ENCODE data around the gene ARVCF.

ARVCF gene

GRCh38 chr22:19957445-19957844 is 59.2 kb downstream of the ARVCF start:
- DNase-seq (ENCODE audit: insufficient read length, low spot score) (no peak), FAIRE-seq (no peak)
- no peak for TF ChIP-seq POU2F2 (IDR thresholded peaks at IDR 0.05; ENCODE audit: low read depth, low read length)
- TF ChIP-seq POLR2A (IDR thresholded peaks at IDR 0.05; ENCODE audit: low read depth, low read length): no peak
- no peak for TF ChIP-seq SPI1 (IDR thresholded peaks at IDR 0.05; ENCODE audit: low read depth, low read length)

- FAIRE-seq: no peak
- DNase-seq (ENCODE audit: insufficient read length, low spot score): no peak
- TF ChIP-seq TAF1 (IDR thresholded peaks at IDR 0.05; ENCODE audit: low read depth, low read length) (no peak), PAX5 (IDR thresholded peaks at IDR 0.05; ENCODE audit: insufficient read depth, low read length, severe bottlenecking) (no peak), POLR2AphosphoS5 (IDR thresholded peaks at IDR 0.05; ENCODE audit: low read depth, low read length) (no peak), POU2F2 (IDR thresholded peaks at IDR 0.05; ENCODE audit: low read depth, low read length) (no peak), SPI1 (IDR thresholded peaks at IDR 0.05; ENCODE audit: low read depth, low read length) (no peak), POLR2A (IDR thresholded peaks at IDR 0.05; ENCODE audit: low read depth, low read length) (no peak)
Measured at GRCh38 chr22:19955241-19956128, 61.1 kb downstream of the ARVCF start.

- DNase-seq (ENCODE audit: insufficient read length, low spot score) (no peak), FAIRE-seq (no peak)
- TF ChIP-seq POLR2A (IDR thresholded peaks at IDR 0.05; ENCODE audit: low read depth, low read length) (no peak), POLR2AphosphoS5 (IDR thresholded peaks at IDR 0.05; ENCODE audit: low read depth, low read length) (no peak), POU2F2 (IDR thresholded peaks at IDR 0.05; ENCODE audit: low read depth, low read length) (no peak), PAX5 (IDR thresholded peaks at IDR 0.05; ENCODE audit: insufficient read depth, low read length, severe bottlenecking) (no peak), TAF1 (IDR thresholded peaks at IDR 0.05; ENCODE audit: low read depth, low read length) (no peak), SPI1 (IDR thresholded peaks at IDR 0.05; ENCODE audit: low read depth, low read length) (no peak)
Measured at GRCh38 chr22:19951346-19951745, 65.3 kb downstream of the ARVCF start.

- FAIRE-seq (no peak), DNase-seq (ENCODE audit: insufficient read length, low spot score) (no peak)
- TF ChIP-seq TAF1 (IDR thresholded peaks at IDR 0.05; ENCODE audit: low read depth, low read length) (no peak), POLR2AphosphoS5 (IDR thresholded peaks at IDR 0.05; ENCODE audit: low read depth, low read length) (no peak), PAX5 (IDR thresholded peaks at IDR 0.05; ENCODE audit: insufficient read depth, low read length, severe bottlenecking) (no peak), POLR2A (IDR thresholded peaks at IDR 0.05; ENCODE audit: low read depth, low read length) (no peak), SPI1 (IDR thresholded peaks at IDR 0.05; ENCODE audit: low read depth, low read length) (no peak), POU2F2 (IDR thresholded peaks at IDR 0.05; ENCODE audit: low read depth, low read length) (no peak)
Measured at GRCh38 chr22:19948057-19948760, 68.4 kb downstream of the ARVCF start.

- no peak for TF ChIP-seq PAX5 (IDR thresholded peaks at IDR 0.05; ENCODE audit: insufficient read depth, low read length, severe bottlenecking)
- no peak for TF ChIP-seq POLR2A (IDR thresholded peaks at IDR 0.05; ENCODE audit: low read depth, low read length)
- no peak for TF ChIP-seq TAF1 (IDR thresholded peaks at IDR 0.05; ENCODE audit: low read depth, low read length)
- no peak for TF ChIP-seq SPI1 (IDR thresholded peaks at IDR 0.05; ENCODE audit: low read depth, low read length)
- TF ChIP-seq POU2F2 (IDR thresholded peaks at IDR 0.05; ENCODE audit: low read depth, low read length): no peak
- no peak for TF ChIP-seq POLR2AphosphoS5 (IDR thresholded peaks at IDR 0.05; ENCODE audit: low read depth, low read length)
- DNase-seq (ENCODE audit: insufficient read length, low spot score) (no peak), FAIRE-seq (no peak)
Measured at GRCh38 chr22:19943082-19944026, 73.3 kb downstream of the ARVCF start.

- TF ChIP-seq TAF1 (IDR thresholded peaks at IDR 0.05; ENCODE audit: low read depth, low read length): no peak
- no peak for TF ChIP-seq POLR2A (IDR thresholded peaks at IDR 0.05; ENCODE audit: low read depth, low read length)
- no peak for TF ChIP-seq POU2F2 (IDR thresholded peaks at IDR 0.05; ENCODE audit: low read depth, low read length)
- peak; percentile 84 for TF ChIP-seq SPI1 (IDR thresholded peaks at IDR 0.05; ENCODE audit: low read depth, low read length)
- TF ChIP-seq POLR2AphosphoS5 (IDR thresholded peaks at IDR 0.05; ENCODE audit: low read depth, low read length): no peak
- no peak for TF ChIP-seq PAX5 (IDR thresholded peaks at IDR 0.05; ENCODE audit: insufficient read depth, low read length, severe bottlenecking)
- FAIRE-seq (no peak), DNase-seq (ENCODE audit: insufficient read length, low spot score) (no peak)
Measured at GRCh38 chr22:19942157-19943081, 74.2 kb downstream of the ARVCF start.

GRCh38 chr22:19941365-19942082 is 75.1 kb downstream of the ARVCF start, which contains the start of the genes COMT and TXNRD2:
TSS of gene COMT (plus strand) at chr22:19941772. CDS start at chr22:19962527, 20,755 bp downstream.
TSS of gene TXNRD2 (minus strand) at chr22:19941818. CDS start at chr22:19941803, 15 bp downstream.
- TF ChIP-seq PAX5 (IDR thresholded peaks at IDR 0.05; ENCODE audit: insufficient read depth, low read length, severe bottlenecking) (no peak), TAF1 (IDR thresholded peaks at IDR 0.05; ENCODE audit: low read depth, low read length) (peak; percentile 79; the same call in 1 of the 2 replicates), SPI1 (IDR thresholded peaks at IDR 0.05; ENCODE audit: low read depth, low read length) (no peak), POLR2AphosphoS5 (IDR thresholded peaks at IDR 0.05; ENCODE audit: low read depth, low read length) (0 out of 2 replicates have a peak, but pooled peaks have one; percentile 44), POU2F2 (IDR thresholded peaks at IDR 0.05; ENCODE audit: low read depth, low read length) (no peak), POLR2A (IDR thresholded peaks at IDR 0.05; ENCODE audit: low read depth, low read length) (peak; percentile 74)
- FAIRE-seq (peak; percentile 81), DNase-seq (ENCODE audit: insufficient read length, low spot score) (peak; percentile 91)
